GM19023 (cell line): ENCODE measurements around the gene PPIF.

Source experiments
- ATAC-seq: cut with Tn5 transposase; IDR thresholded peaks from one replicate; pipeline ENCODE4 v1.9.1; 2021; ENCODE audit warnings: mild to moderate bottlenecking, moderate library complexity; ENCODE audit not compliant: unreplicated experiment

PPIF gene

DNA sequence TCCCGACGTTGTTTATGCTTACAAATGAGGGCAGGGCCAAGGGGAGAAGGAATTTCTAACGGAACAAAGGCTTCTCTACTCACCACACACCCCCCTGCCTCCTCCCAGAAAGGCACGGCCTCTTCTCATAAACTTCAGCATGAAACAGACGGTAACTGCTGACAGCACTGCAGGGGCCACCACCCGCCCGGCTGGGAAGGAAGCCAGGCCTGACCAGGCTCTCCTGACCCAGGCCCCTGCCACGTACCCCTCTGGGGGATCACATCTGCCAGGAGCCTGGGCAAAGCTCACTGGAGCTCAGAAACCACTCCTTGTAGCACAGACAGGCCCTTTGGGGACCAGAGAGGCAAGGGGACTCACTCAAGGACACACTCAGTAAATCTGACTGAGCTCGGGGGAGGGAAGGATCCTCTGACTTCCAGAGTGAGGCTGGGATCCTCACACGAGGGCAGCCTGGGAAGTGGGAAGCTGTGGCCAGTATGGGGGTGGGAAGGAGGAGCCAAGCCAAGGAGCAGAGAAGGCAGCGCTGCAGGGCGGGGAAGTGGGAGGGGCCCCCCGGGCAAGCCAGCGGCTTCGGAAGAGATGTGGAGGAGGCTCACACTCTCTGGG, 52.1 kb downstream of the PPIF start:
- ATAC-seq = no peak

DNA sequence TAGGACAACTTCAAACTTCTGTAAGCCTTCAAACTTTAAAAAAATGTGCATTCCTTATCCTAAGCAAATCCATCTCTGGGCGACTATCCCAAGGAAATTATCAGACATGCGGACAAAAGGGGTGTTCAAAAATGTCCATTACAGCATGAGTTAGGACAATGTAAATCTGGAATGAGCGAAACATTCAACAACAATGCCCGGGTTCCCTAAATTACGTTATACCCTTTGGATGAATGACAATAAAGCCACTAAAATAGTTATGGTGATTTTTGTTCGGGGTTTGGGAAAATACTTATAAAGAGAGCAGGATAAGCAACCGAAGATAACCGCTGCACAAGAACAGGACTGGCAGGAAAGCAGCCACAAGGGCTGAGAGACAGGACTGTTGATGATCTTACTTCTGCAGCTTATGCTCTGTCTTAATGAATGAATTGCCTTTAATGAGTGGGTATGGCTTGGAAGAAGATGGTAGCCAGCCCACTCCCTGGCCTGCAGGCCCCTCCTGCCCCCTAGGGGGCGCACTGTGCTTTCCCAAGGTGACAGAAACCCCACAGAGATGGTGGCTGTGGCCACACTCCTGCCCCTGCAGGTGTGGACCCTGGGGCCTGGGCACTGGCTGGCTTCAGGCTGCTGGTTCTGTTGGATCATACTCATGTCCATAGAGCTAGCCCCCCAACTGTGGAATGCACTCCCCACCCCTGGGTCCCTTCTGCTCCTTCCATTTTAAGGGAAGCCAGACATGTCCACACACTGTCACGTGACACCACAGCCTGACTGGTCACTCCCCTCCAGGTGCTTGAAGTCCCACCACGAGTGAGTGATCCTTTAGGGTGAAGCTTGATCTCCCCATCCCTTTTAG, 53.1 kb downstream of the PPIF start:
- peak; percentile 58 for ATAC-seq

DNA sequence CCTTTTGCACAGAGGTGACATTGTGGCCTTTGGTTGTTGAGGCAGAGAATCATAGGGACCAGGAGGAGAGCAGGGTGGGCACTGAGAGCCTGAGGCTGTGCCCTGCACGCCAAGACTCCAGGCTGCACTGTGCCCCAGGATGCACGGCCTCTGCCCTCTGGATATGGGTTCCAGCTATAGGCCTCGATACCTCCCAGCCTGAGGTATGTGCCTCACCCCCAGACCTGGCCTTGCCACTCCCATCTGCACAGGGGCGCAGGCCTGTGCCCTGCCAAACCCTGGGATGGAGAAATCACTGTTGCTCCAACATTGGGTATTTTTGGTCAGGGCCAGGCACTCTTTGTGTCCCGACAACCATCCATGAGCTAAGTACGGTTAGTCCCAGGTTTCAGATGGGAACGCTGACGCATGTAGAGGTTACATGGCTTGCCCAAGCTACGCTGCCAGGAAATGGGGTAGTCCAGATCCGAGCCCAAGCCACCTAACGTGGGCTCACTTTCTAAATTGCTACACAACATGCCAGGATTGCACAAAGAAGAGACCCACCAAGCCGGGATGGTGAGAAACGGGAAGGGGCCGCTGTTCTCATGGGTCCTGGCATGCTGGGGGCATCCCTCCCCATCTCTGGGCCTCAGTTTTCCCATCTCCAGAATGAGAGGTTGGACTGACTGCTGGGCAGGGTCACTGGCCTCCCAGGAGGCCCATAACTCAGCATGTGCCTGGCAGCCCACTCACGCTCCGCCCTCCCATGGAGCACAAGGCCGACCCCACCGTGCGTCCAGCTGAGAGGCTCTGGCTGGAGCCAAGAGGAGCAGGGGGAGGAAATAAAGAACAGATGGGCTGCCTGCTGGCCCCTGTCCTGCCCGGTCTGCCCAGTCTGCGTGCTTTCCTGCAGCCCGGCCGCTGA, 54.0 kb downstream of the PPIF start:
- no peak for ATAC-seq

DNA sequence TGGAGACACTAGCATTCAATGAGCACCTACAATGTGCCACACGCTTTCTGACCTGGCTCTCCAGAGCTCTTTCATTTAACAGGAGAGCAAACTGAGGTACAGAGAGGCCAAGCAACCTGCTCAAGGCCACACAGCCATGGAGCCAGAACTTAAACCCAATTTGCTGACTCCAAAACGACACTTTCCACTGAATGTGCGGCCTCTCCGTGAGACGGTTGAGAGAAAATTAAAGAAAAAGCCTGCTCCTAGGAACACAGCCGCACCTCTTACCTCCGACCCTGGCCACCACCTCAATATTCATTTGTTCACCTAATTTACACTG, 55.3 kb downstream of the PPIF start:
- ATAC-seq = no peak

DNA sequence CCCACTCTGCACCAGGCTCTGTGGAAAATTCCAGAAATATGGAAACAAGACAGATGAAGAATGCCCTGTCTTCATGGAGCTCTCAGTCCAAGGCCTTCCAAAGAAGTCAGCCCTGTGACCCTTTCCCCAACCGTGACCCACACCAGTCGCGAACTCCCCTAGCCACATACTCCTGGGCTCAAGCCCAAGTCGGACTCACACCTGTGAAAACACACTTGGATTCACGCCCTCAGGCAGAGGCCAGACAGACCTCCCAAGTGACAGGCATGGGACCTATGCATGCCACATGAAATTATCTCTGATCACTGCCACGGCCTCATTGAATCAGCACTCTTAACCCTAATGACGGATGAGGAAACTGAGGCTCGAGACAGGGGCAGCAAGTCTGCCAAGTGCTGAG, 55.7 kb downstream of the PPIF start:
- no peak for ATAC-seq

DNA sequence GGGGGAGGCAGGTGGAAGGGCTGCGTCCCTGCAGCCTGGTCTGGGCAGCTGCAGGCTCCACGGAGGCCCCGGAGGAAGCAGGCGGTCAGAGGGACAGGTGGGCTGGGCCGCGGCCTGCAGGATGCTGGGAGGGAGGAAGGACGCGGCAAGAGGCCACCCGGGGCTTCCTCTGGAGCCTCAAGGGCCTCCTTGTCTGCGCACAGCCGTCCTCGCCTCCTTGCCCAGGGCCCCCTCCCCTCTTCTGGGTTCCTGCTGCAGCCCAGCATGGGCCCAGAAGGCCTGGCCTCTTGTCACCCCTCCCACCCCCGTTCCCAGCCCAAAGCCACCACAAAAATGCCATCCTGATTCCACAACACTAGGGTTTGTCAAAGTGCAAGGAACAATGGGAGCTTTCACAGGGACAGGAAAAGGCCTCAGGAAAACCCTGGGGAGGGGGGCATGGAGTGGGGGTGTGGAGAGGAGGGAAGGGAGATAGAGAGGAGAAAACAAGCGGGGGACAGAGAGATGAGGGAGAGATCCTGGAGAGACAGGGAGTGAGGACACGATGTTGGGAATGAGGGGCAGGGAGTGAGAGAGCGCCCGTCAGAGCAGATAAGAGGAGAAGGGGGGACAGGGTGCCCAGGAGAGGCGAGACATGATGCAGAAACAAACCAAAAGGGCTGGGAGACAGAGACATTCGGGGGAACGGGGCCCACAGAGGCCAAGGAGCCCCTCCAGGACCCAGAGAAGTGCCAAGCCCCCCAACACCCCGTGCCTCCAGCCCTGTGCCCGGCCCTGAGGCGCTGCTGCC, 56.4 kb downstream of the PPIF start:
- ATAC-seq = no peak

DNA sequence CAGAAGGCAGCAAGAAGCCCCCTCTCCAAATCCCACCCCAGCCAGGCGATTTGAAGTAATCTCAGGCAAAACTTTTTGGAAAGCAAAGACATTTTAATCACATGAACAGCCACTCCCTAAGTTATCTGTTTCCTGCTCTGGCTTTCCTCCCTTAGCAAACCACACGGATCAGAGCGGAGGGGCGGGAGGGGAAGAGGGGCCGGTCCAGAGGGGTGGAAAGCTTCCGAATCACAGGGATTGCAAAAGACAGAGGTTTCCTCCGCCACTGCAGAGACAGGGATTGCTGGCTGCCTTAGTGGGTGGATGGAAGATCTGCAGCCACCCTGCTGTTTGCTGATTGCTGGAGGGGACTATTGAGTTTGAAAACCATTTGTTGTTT, 57.0 kb downstream of the PPIF start:
- ATAC-seq = no peak

DNA sequence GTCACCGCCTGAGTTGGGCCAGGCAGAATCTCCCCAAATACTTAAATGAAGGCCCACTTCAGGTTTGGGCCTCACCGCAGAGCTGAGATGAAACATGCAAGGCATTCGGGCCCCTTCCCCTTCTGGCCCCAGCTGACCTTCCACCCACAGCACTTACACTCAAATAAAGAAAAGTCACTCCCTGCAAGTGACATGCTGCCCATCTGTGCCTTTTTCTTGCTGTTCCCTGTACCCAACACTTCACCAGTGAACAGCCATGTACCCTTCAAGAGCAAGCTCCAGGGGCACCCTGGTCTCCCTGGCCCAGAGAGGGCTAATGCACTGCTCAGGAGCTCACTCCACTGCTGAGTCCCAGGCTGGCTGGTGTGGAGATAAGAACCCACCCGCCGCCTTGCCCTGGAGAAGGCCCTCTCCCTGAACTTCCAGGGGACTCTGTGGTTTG, 57.4 kb downstream of the PPIF start:
- ATAC-seq = no peak
